Stimulated activated naive CD4-positive, alpha-beta T cell (primary cell): ENCODE data around the gene GRIN3A.

ENCODE experiments used
- DNase-seq, 6 experiments: peaks; one replicate each; lab custom pipeline; 2025; lab: John Stamatoyannopoulos, UW

Gene GRIN3A

DNA sequence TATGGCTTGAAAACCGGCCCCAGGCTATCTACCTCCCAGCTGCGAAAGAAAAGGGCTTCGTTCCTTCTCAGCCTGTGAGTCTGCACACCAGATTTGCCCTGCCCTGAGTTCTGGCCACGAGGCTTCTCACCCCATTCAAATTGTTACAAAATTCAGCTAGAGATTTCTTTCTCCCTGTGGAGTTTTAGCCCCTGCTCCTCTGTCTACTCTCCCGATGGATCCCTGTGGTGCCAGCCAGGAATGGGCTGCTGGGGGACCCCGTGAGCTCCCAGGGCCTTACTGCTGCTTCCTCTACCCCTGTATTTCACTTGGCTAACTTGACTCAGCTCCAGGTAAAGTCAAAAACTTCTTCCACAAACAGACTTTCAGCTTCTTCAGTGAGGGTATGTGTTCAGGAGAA, 214.1 kb downstream of the GRIN3A start:
- DNase-seq, result no peak
